Mucosa of rectum (tissue), 2 donors: ENCODE measurements around the gene CDKL2.

Source experiments
- H3K27ac ChIP-seq, 2 donors: one replicate each; pipeline ENCODE4 v1.7.0; 2013; ENCODE audit warnings: inconsistent platforms in 2 of 2, low read depth in 2 of 2, low read length in 2 of 2
- H3K27me3 ChIP-seq, 2 donors: one replicate each; pipeline ENCODE4 v1.7.0; 2013; ENCODE audit warnings: low read length in 2 of 2; ENCODE audit not compliant: control insufficient read depth in 2 of 2, insufficient read depth in 2 of 2
- H3K36me3 ChIP-seq, 2 donors: one replicate each; pipeline ENCODE4 v1.7.0; 2013; ENCODE audit warnings: low read length in 2 of 2; ENCODE audit not compliant: control insufficient read depth in 2 of 2, insufficient read depth in 2 of 2
- H3K4me1 ChIP-seq, 2 donors: one replicate each; pipeline ENCODE4 v1.7.0; 2013; ENCODE audit warnings: low read length in 2 of 2, mild to moderate bottlenecking in 1 of 2; ENCODE audit not compliant: control insufficient read depth in 2 of 2, insufficient read depth in 2 of 2
- H3K4me3 ChIP-seq, 2 donors: one replicate each; pipeline ENCODE4 v1.7.0; 2013; ENCODE audit warnings: low read length in 2 of 2
- H3K9ac ChIP-seq, 2 donors: one replicate each; pipeline ENCODE4 v1.7.0; 2013; ENCODE audit warnings: low read length in 2 of 2, low read depth in 1 of 2, mild to moderate bottlenecking in 1 of 2
- H3K9me3 ChIP-seq, 2 donors: one replicate each; pipeline ENCODE4 v1.7.0; 2013; ENCODE audit warnings: low read length in 2 of 2; ENCODE audit not compliant: control insufficient read depth in 2 of 2
- donor health status: healthy.
- donor health status: Normal muscosa, but diverticular disease.

Gene CDKL2

DNA sequence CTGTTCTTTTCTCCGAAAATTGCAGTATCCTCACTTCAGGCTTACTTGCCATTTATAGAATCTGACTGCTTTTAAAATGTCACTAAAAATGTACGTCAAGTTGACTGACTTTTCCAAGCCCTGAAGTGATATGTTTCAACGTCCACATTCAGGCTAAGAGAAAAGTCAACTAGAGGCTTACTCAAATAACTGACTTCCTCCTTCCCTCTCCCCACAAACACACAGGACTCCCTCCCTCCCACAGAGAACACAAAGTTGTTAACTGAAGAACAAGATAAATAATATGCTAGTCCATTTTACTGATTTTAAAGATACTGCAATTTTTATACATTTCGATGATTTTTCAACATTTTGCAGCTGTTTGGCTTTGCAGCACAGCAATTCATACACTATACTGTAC lies 13.8 kb upstream of the CDKL2 start:
- no peak overlapping the region for H3K27ac ChIP-seq
- H3K9ac ChIP-seq = no peak overlapping the region
- no peaks in the 10 kb centered on the region for H3K9me3 ChIP-seq
- no peaks in the 10 kb centered on the region for H3K4me1 ChIP-seq
- no peaks in the 10 kb centered on the region for H3K27me3 ChIP-seq
- H3K36me3 ChIP-seq = peaks cover 44 to 51% of the 10 kb centered on the region in 2 donors
- H3K4me3 ChIP-seq = no peak overlapping the region

DNA sequence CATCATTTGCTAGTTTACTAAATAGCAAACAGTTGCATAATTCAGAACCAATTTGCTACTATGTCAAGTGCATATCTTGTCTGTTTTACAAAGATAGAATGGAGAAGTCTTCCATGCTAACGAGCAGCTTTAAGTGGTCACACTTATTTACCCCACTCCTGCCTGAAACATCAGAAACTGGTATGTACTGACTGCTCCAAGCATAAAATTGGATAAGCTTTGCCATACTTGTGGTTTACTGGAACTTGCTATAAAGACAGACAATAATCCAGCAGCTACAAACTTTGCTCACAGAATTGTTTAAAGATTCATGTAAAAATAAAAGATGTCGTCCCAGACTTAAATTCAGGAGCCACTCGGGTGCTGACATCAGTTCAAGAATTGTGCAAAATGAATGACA lies 13.3 kb upstream of the CDKL2 start:
- Histone ChIP-seq H3K27ac (no peak overlapping the region), H3K4me1 (no peaks in the 10 kb centered on the region), H3K27me3 (no peaks in the 10 kb centered on the region), H3K36me3 (peaks cover 44 to 51% of the 10 kb centered on the region in 2 donors), H3K9ac (no peak overlapping the region), H3K9me3 (no peaks in the 10 kb centered on the region), H3K4me3 (no peak overlapping the region)

DNA sequence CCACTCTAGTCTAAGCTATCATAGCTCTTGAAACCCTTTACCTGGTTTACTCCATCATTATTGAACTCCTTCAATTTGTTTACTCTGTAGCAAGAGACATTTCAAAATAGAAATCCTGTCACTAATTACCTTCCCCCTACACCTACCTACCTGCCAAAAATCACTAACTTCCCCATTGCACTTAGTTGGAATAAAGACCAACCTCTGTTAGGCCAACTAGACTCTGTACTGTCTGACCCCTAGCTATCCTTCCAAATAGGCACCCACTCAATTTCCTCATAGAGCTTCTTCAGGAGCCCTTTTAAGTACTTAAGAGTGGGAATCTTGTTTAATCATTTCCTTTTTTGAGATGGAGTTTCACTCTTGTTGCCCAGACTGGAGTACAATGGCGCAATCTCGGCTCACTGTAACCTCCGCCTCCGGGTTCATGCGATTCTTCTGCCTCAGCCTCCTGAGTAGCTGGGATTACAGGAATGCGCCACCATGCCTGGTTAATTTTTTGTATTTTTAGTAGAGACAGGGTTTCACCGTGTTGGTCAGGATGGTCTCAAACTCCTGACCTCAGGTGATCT lies 8.9 kb upstream of the CDKL2 start:
- H3K4me1 ChIP-seq = no peaks in the 10 kb centered on the region
- no peaks in the 10 kb centered on the region for H3K9me3 ChIP-seq
- H3K27ac ChIP-seq = no peak overlapping the region
- H3K4me3 ChIP-seq = no peak overlapping the region
- H3K36me3 ChIP-seq = peaks cover 9 to 12% of the 10 kb centered on the region in 2 donors
- H3K9ac ChIP-seq = no peak overlapping the region
- H3K27me3 ChIP-seq = no peaks in the 10 kb centered on the region

DNA sequence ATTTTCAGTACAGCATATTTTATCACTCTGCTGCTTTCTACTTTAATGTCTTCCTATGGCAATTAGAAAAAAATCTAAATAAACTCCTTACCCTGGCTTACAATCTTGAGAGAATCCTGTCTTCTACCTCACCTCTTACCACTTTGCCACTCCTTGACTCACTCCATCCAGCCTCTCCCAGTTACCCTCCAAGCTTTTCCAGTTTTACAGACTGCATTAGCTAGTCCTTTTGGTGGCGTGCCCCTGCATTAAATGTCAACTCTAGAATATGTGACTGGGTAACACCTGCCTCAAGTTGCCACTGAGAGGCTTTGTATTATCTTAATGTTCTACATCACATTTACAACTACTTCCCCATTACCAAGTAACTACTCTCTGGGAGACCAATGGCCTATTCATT lies 7.5 kb upstream of the CDKL2 start:
- no peak overlapping the region for H3K9ac ChIP-seq
- no peak overlapping the region for H3K27ac ChIP-seq
- no peaks in the 10 kb centered on the region for H3K27me3 ChIP-seq
- no peaks in the 10 kb centered on the region for H3K4me1 ChIP-seq
- H3K4me3 ChIP-seq = no peak overlapping the region
- H3K9me3 ChIP-seq = no peaks in the 10 kb centered on the region
- peaks cover 2 to 7% of the 10 kb centered on the region in 2 donors for H3K36me3 ChIP-seq

DNA sequence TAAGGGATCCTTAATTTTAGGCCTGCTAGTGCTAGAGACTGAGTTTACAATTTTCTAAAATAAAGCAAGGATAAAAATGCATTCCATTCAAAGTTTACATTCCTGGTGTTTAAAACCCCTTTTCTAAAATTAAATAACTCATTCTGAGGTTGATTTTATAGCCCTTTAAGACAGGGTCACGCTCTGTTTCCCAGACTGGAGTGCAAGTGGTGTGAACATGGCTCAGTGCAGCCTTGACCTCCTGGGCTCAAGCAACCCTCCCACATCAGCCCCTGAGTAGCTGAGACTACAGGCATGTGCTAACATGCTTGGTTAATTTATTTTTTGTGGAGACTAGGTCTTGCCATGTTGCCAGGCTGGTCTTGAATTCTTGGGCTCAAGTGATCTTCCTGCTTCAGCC lies 6.8 kb upstream of the CDKL2 start:
- Histone ChIP-seq H3K9ac (no peak overlapping the region), H3K4me3 (no peak overlapping the region), H3K9me3 (no peaks in the 10 kb centered on the region), H3K27me3 (no peaks in the 10 kb centered on the region), H3K36me3 (peaks cover 0 to under 1% of the 10 kb centered on the region in 2 donors), H3K27ac (no peak overlapping the region), H3K4me1 (no peaks in the 10 kb centered on the region)

DNA sequence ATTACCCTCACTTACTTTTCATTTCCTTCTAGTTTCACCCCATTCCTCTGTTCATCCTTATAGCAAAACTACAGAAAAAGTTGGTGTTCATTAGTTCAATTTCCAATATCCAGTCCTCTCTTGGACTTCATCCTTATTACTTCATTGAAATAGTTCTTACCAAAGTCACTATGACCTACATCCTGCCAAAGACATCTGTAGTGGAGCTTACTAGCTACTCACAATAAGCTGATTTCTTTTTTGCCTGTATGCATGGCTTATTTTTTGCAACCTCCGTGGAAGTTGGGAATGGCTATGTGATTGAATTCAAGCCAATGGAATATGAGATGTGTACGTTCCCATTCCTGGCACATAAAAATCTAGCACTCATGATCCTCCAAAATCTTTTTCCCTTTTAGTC lies 4.6 kb upstream of the CDKL2 start:
- H3K27me3 ChIP-seq = no peaks in the 10 kb centered on the region
- no peak overlapping the region for H3K27ac ChIP-seq
- H3K9ac ChIP-seq = no peak overlapping the region
- H3K4me1 ChIP-seq = peaks cover 7 to 10% of the 10 kb centered on the region in 2 donors
- H3K4me3 ChIP-seq = no peak overlapping the region
- no peaks in the 10 kb centered on the region for H3K9me3 ChIP-seq
- H3K36me3 ChIP-seq = no peaks in the 10 kb centered on the region

DNA sequence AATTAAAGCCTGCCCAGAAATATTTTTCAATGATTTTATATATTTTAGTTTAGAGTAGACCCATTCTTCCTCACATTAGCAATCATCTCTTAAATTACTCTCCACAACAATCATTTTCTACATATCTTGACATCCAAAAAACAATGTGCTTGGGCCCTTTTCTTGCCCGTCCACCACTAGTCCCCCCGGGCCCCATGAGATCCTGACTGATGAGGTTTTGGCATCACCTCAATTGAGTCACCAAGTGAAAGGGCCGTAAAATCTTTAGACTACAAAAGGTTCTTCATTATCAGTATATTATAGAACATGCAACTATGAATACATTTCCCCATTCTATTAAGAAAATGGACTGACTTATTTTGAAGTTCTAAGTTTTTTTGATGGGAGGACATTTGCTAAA lies 4.0 kb upstream of the CDKL2 start:
- H3K9me3 ChIP-seq = no peaks in the 10 kb centered on the region
- no peak overlapping the region for H3K4me3 ChIP-seq
- no peaks in the 10 kb centered on the region for H3K27me3 ChIP-seq
- H3K27ac ChIP-seq = no peak overlapping the region
- no peak overlapping the region for H3K9ac ChIP-seq
- no peaks in the 10 kb centered on the region for H3K36me3 ChIP-seq
- peaks cover 9 to 11% of the 10 kb centered on the region in 2 donors for H3K4me1 ChIP-seq

DNA sequence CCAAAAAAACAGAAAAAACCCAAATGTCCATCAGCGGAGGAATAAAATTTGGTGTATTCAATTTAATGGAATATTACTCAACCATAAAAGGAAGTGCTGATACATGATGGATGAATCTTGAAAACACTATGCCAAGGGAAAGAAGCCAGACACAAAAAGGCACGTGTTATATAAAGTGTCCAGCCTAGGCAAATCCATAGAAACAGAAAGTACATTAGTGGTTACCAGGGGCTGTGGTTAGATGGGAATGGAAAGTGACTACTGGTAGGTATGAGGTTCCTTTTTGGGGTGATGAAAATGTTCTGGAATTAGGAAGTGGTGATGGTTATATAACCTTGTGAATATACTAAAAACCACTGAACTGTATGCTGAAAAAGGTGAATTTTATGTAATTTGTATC lies 3.5 kb upstream of the CDKL2 start:
- no peaks in the 10 kb centered on the region for H3K27me3 ChIP-seq

DNA sequence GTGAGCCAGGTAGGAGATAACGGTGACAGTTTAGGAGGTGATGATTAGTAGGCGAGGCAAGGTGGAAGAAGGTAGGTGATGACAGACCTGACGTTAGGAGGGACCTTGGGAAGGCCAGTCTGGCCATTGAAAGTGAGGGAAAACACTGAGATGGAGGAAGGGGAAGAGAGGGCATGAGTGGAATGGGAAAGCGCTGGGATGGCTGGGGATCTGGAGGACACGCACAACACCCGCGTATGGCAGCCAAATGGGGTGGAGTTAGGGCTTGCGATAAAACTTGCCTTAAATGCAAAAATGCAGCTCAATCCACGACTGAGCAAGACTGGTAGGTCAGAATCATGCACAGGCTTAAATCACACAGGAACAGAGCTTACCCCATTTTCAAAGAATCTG lies 605 bp upstream of the CDKL2 start:
- H3K4me3 ChIP-seq = peak overlapping the region; percentile 85 to 93
- H3K9ac ChIP-seq = peak overlapping the region; percentile 68 to 84
- peak overlapping the region in 1 of 2 donors; percentile 74 for H3K27ac ChIP-seq
- peaks cover 9 to 11% of the 10 kb centered on the region in 2 donors for H3K4me1 ChIP-seq
- no peaks in the 10 kb centered on the region for H3K27me3 ChIP-seq
- no peaks in the 10 kb centered on the region for H3K36me3 ChIP-seq
- H3K9me3 ChIP-seq = no peaks in the 10 kb centered on the region

More for the DNA sequence above, 3.5 kb upstream of the CDKL2 start:
- H3K4me1 ChIP-seq = peaks cover 9 to 11% of the 10 kb centered on the region in 2 donors
- no peak overlapping the region for H3K27ac ChIP-seq
- H3K9me3 ChIP-seq = no peaks in the 10 kb centered on the region
- no peak overlapping the region for H3K4me3 ChIP-seq
- no peaks in the 10 kb centered on the region for H3K36me3 ChIP-seq
- H3K9ac ChIP-seq = no peak overlapping the region

DNA sequence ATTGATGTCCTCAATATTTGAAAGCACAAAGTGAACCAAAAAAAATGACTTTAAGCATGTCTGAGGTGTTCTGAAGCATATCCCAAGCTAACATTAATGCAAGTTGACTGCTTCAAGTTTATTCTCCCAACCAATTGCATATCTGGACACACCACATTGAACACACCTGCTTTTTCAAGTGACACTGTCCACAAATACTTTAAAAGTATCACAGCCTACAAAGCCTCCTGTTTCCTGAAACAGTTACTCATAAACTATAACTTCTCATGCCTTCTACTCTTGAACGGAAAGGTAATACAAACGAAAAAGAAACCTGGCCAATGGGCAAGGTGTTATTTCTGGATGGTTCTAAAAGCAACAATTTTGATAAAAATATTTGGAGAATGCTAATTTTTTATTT lies 1.1 kb downstream of the CDKL2 start:
- no peak overlapping the region for H3K27ac ChIP-seq
- H3K27me3 ChIP-seq = no peaks in the 10 kb centered on the region

DNA sequence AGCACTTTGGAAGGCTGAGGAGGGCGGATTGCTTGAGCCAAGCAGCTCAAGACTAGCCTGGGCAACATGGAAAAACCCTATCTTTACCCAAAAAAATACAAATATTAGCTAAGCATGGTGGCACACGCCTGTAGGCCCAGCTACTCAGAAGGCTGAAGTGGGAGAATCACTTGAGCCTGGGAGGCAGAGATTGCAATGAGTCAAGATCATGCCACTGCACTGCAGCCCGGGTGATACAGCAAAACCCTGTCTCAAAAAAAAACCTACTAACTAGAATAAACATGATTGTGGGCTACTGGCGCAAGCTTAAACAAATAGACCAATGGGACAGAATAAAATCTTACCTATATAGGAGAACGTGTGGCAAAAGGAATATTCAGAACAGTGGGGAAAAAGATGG lies 7.3 kb downstream of the CDKL2 start:
- H3K27ac ChIP-seq = no peak overlapping the region
- no peaks in the 10 kb centered on the region for H3K27me3 ChIP-seq
- H3K36me3 ChIP-seq = no peaks in the 10 kb centered on the region
- H3K9me3 ChIP-seq = no peaks in the 10 kb centered on the region
- no peak overlapping the region for H3K4me3 ChIP-seq
- no peak overlapping the region for H3K9ac ChIP-seq
- H3K4me1 ChIP-seq = no peaks in the 10 kb centered on the region

More for the DNA sequence above, 1.1 kb downstream of the CDKL2 start:
- H3K36me3 ChIP-seq = no peaks in the 10 kb centered on the region
- H3K4me1 ChIP-seq = peaks cover 9 to 11% of the 10 kb centered on the region in 2 donors
- H3K9me3 ChIP-seq = no peaks in the 10 kb centered on the region
- H3K9ac ChIP-seq = no peak overlapping the region
- H3K4me3 ChIP-seq = no peak overlapping the region
